Smooth muscle cell (in vitro differentiated cells): Measurements from ENCODE around the gene ADGRL1. TPM values are rescaled to one million over a fixed set of nuclear protein-coding genes. Genes with fewer than 3 reads are reported as not detected.
"Not testable (repeated sequence)": the region's sequence is repeated elsewhere in the genome, so short reads cannot be mapped to it uniquely, and the experiment has no call there.

Experiments used
- DNase-seq: peaks from one replicate; lab custom pipeline; 2025; ENCODE audit not compliant: unreplicated experiment; lab: John Stamatoyannopoulos, UW
- H2AFZ ChIP-seq: fragments of 200-600 bp; sonication (generic); 2 replicates; pipeline ENCODE4 v1.6.0; 2016; ENCODE audit warnings: antibody characterized with exemption, low read depth, mild to moderate bottlenecking
- H3F3A ChIP-seq: fragments of 200-600 bp; sonication (generic); 2 replicates; pipeline ENCODE4 v1.6.0; 2017; ENCODE audit warnings: antibody characterized with exemption, low read depth
- H3K27ac ChIP-seq: fragments of 200-600 bp; sonication (generic); 2 replicates; pipeline ENCODE4 v1.5.1; 2016; ENCODE audit warnings: low read depth, mild to moderate bottlenecking
- H3K27me3 ChIP-seq: fragments of 200-600 bp; sonication (generic); 2 replicates; pipeline ENCODE4 v1.6.1; 2016; ENCODE audit warnings: low read depth, mild to moderate bottlenecking
- H3K36me3 ChIP-seq: fragments of 200-600 bp; sonication (generic); 2 replicates; pipeline ENCODE4 v1.5.1; 2016; ENCODE audit warnings: low read depth
- H3K4me1 ChIP-seq: fragments of 200-600 bp; sonication (generic); 2 replicates; pipeline ENCODE4 v1.5.1; 2016; ENCODE audit warnings: low read depth
- H3K4me2 ChIP-seq: fragments of 200-600 bp; sonication (generic); 2 replicates; pipeline ENCODE4 v1.6.0; 2016; ENCODE audit warnings: mild to moderate bottlenecking
- H3K4me3 ChIP-seq: fragments of 200-600 bp; sonication (generic); 2 replicates; pipeline ENCODE4 v1.5.1; 2016; ENCODE audit warnings: mild to moderate bottlenecking
- H3K79me2 ChIP-seq: fragments of 200-600 bp; sonication (generic); 2 replicates; pipeline ENCODE4 v1.6.0; 2016; ENCODE audit warnings: low read depth, mild to moderate bottlenecking
- H3K9ac ChIP-seq: fragments of 200-600 bp; sonication (generic); 2 replicates; pipeline ENCODE4 v1.6.0; 2016; ENCODE audit warnings: low read depth
- H3K9me3 ChIP-seq: fragments of 200-600 bp; sonication (generic); replicated peaks from 2 replicates; pipeline ENCODE4 v1.5.1; 2016; ENCODE audit warnings: low read depth
- H4K20me1 ChIP-seq: fragments of 200-600 bp; sonication (generic); 2 replicates; pipeline ENCODE4 v1.6.0; 2016; ENCODE audit warnings: low read depth
- whole genome bisulfite sequencing: methylation state at CpG from one replicate; pipeline ENCODE4 v1.1.7; 2016; ENCODE audit warnings: low lambda C conversion rate; 5-methylcytosine and 5-hydroxymethylcytosine counted together
- polyA plus RNA-seq: library from polyadenylated mRNA; unstranded; fragments of >200 nt; fragmentation: Nextera tagmentation; extraction: Ambion mirVana; gene quantifications from 2 replicates; pipeline ENCODE4 v1.2.1, GENCODE V29; 2016
- total RNA-seq: library from RNA; depleted of rRNA; stranded (reverse); fragments of >200 nt; gene quantifications from 2 replicates; pipeline ENCODE4 v1.2.3, GENCODE V29; 2014
- TF ChIP-seq, protein P1 (sequence below): fragments of 200-600 bp; sonication (generic); IDR thresholded peaks from 2 replicates; pipeline ENCODE4 v1.5.1; 2017; ENCODE audit warnings: borderline replicate concordance, mild to moderate bottlenecking, antibody characterized with exemption; ENCODE audit not compliant: insufficient read depth, poor library complexity, severe bottlenecking

The ADGRL1 gene
- total and polyA plus RNA-seq, 2 experiments from 2014 or later = 11.3 to 12.7 TPM

DNA sequence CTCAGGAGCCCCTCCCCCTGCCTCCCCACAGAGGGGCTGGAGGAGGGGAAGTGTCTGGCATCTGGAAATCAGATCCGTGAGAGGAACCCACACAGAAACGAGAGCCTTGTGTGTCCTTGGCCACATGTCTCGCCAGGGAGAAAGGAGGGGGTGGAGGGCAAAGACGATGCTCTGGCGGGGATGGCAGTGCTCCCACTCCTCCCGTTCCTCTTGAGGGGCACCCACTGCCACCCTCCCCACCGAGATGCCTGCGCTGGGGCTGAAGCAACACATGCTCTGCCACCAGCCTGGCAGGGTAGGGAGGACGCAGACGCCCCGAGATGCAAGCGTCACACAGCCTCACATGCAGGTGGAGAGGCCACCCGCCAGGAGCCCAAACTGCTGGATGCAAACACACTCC, 2.8 kb downstream of the ADGRL1 start:
- no peak overlapping the region for H2AFZ ChIP-seq
- WGBS = 84% methylated on average over 8 of the region's 13 CpGs
- TF ChIP-seq, protein P1, sequence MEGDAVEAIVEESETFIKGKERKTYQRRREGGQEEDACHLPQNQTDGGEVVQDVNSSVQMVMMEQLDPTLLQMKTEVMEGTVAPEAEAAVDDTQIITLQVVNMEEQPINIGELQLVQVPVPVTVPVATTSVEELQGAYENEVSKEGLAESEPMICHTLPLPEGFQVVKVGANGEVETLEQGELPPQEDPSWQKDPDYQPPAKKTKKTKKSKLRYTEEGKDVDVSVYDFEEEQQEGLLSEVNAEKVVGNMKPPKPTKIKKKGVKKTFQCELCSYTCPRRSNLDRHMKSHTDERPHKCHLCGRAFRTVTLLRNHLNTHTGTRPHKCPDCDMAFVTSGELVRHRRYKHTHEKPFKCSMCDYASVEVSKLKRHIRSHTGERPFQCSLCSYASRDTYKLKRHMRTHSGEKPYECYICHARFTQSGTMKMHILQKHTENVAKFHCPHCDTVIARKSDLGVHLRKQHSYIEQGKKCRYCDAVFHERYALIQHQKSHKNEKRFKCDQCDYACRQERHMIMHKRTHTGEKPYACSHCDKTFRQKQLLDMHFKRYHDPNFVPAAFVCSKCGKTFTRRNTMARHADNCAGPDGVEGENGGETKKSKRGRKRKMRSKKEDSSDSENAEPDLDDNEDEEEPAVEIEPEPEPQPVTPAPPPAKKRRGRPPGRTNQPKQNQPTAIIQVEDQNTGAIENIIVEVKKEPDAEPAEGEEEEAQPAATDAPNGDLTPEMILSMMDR = no peak
- H3K36me3 ChIP-seq = no peaks in the 10 kb centered on the region
- no peaks in the 10 kb centered on the region for H3K27me3 ChIP-seq
- no peaks in the 10 kb centered on the region for H3K4me1 ChIP-seq
- peaks cover 60% of the 10 kb centered on the region for H4K20me1 ChIP-seq
- no peak overlapping the region for H3K27ac ChIP-seq
- no peak overlapping the region for H3K9ac ChIP-seq
- H3K79me2 ChIP-seq = no peaks in the 10 kb centered on the region
- DNase-seq = no peak
- no peaks in the 10 kb centered on the region for H3K9me3 ChIP-seq
- no peak overlapping the region for H3K4me3 ChIP-seq
- H3F3A ChIP-seq = no peaks in the 10 kb centered on the region
- no peak overlapping the region for H3K4me2 ChIP-seq

DNA sequence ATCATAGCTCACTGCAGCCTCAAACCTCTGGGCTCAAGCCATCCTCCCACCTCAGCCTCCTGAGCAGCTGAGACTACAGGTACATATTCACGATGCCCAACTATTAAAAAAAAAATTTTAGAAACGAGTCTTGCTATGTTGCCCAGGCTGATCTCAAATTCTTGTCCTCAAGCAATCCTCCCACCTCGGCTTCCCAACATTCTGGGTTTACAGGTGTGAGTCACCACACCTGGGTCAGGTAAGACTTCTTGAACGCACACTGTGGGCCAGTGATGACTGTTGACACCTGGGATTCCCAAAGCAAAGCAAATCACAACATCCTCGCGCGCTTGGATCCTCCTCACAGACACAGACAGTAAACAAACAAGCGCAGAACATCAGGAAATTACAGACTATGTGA, 4.5 kb downstream of the ADGRL1 start:
- not testable (repeated sequence) for DNase-seq, H3K9ac ChIP-seq, H3K4me2 ChIP-seq, H3K79me2 ChIP-seq, H3K27ac ChIP-seq, H3K4me1 ChIP-seq, H2AFZ ChIP-seq, H3K4me3 ChIP-seq, H3F3A ChIP-seq, H3K36me3 ChIP-seq, H3K27me3 ChIP-seq, H3K9me3 ChIP-seq
- H4K20me1 ChIP-seq = peaks cover 74% of the 10 kb centered on the region
- 84% methylated on average over 8 of the region's 8 CpGs for WGBS

DNA sequence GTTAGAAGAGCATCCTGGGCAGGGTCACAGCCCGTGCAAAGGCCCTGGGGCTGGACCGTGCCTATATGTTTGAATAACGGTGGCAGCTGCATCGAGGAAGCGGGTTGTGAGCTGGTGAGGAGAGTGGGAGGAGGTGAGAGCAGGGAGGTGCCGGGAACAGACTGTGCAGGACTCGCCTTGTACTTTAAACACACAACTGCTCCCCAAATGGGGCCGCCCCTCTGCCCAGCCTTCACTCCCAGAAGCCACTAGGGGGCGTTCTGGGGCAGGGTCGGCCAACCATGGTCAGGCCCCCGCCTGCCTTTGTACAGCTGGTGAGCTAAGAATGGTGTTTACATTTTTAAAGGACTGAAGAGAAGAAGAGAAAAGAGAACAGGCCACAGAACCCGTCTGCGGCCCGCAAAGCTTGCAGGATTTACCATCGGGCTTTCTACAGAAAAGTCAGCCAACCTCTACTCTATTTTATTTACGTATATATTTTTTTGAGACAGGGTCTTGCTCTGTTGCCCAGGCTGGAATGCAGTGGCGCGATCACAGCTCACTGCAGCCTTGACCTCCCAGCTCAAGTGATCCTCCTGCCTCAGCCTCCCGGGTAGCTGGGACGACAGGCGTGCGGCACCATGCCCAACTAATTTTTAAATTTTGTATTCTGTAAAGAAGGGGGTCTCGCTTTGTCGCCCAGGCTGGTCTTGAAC, 5.7 kb downstream of the ADGRL1 start:
- H2AFZ ChIP-seq, H3K27ac ChIP-seq, H3K36me3 ChIP-seq, H3K4me2 ChIP-seq, H3K27me3 ChIP-seq, H3F3A ChIP-seq, H3K9me3 ChIP-seq, H3K9ac ChIP-seq, H3K4me1 ChIP-seq, H3K79me2 ChIP-seq, H3K4me3 ChIP-seq, DNase-seq: not testable (repeated sequence)
- peaks cover 86% of the 10 kb centered on the region for H4K20me1 ChIP-seq
- TF ChIP-seq, protein P1 = peak; percentile 47
- 73% methylated on average over 24 of the region's 24 CpGs for WGBS

DNA sequence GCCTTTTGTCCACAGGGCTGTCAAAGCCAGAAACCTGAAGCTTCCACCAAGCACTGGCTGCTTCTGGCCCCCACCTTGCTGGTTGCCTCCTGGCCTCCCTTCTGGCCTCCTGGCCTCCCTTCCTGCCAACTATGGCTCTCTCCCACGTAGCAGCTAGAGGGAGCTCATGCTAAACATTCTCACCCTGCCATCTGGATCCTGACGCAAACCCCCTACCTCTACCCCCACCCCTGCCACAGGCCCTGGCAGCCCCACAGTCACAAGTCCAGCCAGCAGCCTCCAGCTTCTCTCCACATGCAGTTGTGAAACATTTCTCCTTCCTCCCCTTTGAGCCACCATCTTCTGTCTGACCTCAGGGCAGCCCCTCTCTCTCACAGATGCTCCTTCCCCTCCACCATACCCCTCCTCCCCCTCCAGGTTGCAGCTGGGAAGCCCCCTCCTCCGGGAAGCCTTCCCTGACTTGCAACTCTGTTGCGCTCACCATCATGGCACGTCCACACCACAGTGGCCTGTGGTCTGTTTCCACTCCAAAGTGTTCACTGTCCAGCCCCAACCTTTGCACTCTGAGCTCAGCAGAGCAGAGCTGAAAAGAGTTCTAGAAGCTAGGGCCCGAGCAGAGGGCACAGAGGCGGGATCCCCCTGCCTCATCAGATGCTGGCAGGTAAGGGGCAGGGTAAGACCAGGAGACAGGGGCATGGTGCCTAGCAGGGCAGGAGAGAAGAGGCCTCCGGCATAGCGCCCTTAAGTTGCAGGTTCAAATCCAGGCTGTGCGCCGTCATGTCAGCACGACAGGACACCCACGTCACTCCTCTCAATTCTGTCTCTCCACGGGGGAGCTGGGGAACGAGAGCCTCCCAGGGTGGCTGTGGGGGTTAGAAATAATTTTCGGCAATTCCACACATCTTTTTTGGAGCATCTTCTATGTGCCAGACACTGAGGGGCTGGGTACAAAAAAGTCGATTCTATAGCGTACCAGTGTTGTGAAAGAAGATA, 7.3 kb downstream of the ADGRL1 start:
- no peak for DNase-seq
- no peaks in the 10 kb centered on the region for H3K4me1 ChIP-seq
- no peaks in the 10 kb centered on the region for H3F3A ChIP-seq
- H4K20me1 ChIP-seq = peaks cover 86% of the 10 kb centered on the region
- H3K27me3 ChIP-seq = no peaks in the 10 kb centered on the region
- H3K79me2 ChIP-seq = no peaks in the 10 kb centered on the region
- H3K9me3 ChIP-seq = no peaks in the 10 kb centered on the region
- no peak overlapping the region for H3K4me2 ChIP-seq
- TF ChIP-seq, protein P1 = no peak
- no peak overlapping the region for H3K27ac ChIP-seq
- 93% methylated on average over 17 of the region's 18 CpGs for WGBS
- no peak overlapping the region for H3K9ac ChIP-seq
- H2AFZ ChIP-seq = no peak overlapping the region
- no peaks in the 10 kb centered on the region for H3K36me3 ChIP-seq
- no peak overlapping the region for H3K4me3 ChIP-seq
